Measurements from ENCODE around the gene SMOC2.

SMOC2 gene

DNA sequence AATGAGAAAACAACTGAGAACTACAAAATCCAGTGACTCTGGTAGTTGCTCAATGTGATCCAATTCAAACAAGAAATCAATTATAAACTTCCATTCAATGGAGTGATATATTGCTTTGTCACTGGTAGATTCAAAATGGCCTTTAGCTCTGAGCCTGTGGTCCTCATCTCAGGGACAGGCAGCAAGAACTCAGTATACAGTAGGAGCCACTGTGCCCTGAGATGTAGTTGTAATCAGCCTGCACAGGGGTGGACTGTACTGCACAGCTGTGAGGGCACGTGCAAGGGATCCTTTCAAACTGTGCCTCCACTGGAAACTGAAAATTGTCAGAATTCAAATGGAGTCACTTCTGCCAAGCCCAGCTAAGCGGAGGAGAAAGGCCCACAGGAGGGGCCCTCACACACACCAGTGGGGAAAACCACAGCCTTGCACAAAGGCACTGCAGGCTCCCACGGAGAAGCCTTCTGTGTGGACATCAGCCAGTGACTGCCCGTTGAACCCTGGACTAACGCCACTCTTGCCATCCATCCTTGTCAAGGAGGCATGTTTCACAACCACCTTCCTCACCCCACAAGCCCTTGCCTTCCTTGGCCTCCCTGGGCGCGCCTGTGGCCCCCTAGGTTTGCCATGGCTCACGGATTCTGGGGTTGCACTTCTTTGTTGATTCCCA is 186.7 kb downstream of the SMOC2 start:
- DNase-seq (ENCODE audit: low spot score), result no peak

DNA sequence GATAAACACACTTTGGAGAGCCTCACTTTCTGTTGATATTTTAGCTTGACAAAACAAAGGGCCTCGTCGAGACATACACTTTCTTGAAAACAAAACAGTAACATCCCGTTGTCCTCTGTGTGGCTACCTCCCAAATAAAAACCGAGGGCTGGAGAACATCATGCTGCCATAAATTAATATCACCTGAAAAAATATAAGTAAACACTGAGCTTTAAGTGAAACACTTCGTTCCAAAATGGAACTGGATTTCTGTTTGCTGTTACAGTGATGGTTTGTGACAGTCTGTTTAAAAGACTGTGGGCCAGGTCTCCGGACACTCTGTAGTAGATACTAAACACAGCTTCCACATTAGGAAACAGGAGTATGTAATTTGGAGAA is 187.2 kb downstream of the SMOC2 start:
- no peak for DNase-seq (ENCODE audit: low spot score)

DNA sequence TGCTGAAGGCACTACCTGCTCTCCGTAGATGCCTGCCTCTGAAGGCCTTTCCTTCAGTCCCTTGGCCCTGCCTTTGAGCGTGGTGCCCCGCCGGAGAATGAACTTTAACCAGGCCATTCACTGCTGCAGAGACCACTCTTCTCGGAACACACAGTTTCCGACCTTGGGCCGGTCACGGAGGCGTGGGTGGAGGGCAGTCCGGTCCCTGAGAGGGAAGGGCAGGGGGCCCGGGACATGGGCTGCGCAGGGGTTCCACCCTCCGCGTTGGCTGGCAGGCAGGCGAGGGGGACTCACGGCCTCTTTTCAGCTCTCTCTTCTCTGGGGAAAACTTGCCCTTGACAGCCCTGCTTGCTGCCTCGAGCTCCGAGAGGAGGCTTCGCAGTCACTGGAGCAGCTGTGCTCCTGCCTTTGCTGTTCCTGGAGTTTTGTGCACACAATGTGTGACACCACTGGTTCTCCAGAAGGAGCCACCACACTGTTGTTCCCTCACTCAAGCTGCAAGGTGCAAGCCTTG is 187.8 kb downstream of the SMOC2 start:
- DNase-seq (ENCODE audit: low spot score), result no peak

DNA sequence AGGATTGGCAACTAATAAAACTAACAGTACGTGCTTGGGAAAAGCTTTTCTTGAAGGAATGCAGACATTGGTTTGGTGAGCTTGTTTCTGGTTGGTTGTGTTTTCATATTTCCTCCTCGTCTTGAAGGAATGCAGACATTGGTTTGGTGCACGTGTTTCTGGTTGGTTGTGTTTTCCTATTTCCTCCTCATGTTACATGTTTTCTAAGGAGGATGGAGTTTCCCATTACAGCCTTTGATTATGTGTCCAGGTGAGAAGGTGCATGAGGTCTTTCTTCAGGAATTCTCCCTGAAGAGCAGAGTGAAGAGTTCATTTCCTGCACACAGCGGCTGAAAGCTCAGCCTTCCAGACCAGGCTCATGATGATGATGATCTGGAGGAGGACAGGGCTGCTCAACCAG is 190.6 kb downstream of the SMOC2 start:
- DNase-seq (ENCODE audit: low spot score), result no peak

DNA sequence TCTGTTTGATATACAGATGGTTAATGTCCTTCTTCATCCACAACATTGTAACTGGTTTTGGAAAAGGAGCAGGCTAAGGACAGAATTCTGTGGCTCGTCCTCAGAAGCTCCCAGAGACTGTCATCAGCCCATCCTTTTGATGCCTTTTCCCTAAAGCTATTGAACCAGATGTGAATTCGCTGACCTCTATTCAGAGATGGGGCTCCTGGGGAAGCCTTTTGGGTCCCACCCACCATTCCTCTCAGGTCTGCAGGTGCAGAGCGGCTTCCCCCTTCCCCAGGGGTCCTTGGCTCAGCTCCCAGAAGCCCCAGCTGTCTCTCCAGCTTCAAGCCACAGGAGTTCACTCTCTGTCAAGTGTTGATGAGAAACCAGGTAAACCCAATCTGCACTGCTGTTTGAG is 191.7 kb downstream of the SMOC2 start:
- no peak for DNase-seq (ENCODE audit: low spot score)

DNA sequence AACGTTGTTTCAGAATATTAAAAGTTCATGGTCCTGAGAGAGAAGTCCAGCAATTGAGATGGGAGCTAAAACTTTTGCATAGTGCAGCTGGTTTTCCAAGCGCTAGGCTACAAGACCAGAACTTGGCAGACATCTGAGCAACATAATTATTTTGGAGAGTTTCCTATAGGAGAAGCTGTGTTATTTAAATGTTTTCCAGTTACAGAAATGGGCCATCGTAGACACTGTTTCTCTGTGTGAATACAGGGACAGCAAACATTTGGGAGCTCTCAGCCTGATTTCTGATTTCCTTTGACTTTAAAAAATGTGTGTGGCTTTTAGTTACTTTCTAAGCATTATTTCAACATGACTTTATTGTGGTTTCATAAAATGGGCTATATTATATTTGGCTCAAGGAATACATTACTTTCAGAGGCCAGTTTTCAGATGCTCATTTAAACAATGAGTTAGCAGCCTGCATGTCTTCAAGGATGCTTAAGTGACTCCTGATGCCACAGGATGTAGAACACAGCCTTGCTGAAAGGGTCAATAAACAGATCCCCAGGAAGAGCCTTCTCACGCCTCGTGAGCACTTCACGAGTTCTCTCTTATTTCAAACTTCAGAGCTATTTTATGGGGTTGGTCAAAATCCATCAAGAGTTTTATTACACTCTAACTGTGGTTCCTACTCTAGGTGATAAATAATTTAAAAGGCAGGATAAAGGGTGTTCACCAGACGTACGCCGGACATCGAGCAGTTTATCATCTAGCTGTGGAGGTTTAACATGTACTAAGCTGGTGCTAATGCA is 193.8 kb downstream of the SMOC2 start:
- DNase-seq (ENCODE audit: low spot score), result no peak

DNA sequence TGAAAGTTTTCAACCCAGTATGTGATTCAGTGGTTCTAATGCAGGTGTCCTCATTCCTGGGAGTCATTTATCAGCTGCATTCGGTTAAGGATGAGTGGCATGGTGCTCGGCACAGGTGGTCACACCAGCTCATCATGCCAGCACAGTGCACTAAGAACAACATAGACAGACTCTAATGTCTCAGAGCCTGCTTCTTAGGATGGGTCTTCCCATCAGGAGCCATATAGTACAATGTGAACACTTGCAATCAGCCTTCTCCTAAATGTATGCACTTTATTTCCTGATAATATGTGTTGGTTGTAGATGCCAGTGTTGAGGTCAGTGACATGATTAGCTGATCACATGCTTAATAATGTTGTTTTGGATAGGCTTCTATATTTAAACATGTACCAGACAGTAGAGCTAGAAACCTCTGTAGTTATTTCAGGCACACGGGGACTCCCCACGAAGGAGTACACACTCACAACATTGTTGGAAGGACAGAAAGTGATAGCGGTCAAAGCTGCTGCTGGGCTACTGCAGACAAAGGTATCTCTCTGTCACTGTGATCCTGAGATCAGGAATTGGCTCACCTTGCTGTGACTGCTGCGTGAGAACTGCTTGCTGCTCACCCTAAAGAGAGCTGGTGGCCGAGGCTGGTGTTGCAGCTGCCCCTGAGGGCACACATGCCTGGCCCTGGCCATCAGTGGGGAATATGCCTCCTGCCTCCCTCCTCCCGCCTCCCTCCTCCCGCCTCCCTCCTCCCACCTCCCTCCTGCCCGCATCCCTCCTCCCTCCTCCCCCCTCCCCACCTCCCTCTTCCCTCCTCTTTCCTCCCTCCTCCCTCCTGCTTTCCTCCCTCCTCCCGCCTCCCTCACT is 195.4 kb downstream of the SMOC2 start:
- peak; percentile 25 for DNase-seq (ENCODE audit: low spot score)

DNA sequence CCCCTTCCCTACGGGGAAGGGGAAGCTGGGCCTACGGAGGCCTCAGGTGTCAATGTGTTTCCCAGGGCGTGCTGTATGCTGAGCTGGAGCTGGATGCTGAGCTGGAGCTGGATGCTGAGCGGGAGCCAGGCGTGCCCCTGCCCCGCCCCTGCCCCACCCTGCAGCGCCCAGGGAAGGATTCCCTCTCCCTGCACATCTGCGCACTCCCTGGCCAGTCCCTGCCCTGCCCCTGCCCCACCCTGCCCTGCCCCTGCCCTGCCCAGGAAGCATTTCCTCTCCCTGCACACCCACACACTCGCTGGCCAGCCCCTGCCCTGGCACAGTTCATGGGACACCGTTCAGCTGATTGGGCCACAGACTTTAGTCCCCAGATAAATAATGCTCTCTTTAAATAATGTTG is 196.8 kb downstream of the SMOC2 start:
- peak; percentile 80 for DNase-seq (ENCODE audit: low spot score)

DNA sequence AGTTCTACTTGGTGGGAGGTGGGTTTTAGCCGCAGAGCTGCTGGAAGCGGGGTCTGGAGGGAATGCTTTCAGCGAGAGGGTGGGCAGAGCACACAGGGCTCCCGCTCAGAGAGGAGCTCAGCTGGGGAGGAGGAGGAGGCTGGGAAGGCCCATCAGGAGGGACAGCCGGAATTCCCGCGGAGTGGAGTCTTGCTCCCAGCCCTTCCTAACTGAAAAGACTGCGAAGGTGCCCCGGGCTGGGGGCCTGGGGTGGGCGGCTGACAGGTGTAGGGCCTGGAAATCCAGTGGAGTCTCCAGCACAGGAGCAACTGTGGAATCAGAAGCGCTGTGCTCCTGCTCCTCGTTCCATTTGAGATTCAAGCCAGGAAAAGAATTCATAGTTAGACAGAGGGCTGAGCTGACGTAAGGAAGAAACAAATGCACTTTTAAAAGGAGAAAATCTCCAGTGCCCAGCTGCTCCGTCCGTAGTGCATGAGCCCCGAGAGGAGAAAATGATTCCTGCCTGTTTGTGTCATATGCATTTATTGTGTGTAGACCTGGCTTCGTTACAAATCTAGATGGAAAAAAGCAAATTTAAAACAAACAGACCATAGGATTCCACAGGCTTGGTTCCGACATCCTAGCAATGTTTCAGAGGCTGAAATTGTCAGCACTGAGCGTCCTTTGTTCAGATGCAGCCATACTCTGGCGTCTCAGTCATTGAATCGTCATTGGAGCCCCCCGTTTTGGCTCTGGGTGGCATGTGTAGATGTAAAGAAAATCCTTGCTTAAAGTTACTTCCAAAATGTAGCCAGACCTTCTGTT is 197.7 kb downstream of the SMOC2 start:
- no peak for DNase-seq (ENCODE audit: low spot score)

DNA sequence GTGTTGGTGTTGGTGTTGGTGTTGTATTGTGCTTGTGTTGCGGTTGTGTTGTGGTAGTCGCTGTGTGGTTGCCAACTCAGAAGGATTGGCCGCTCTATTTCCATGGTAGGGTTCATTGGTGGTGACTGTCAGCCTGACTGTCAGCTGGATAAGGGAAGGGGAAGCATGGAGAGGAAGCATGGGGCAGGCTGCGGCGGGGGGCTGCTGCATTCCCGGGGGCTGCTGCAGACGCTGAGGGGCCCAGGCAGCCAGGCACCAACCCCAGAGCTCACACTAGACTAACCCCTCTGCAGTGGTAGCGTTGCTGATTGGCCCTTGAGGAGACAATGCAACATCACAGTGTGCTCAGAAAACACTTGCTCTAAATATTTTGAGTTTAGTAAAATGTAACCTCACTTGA is 199.2 kb downstream of the SMOC2 start:
- DNase-seq (ENCODE audit: low spot score), result no peak

DNA sequence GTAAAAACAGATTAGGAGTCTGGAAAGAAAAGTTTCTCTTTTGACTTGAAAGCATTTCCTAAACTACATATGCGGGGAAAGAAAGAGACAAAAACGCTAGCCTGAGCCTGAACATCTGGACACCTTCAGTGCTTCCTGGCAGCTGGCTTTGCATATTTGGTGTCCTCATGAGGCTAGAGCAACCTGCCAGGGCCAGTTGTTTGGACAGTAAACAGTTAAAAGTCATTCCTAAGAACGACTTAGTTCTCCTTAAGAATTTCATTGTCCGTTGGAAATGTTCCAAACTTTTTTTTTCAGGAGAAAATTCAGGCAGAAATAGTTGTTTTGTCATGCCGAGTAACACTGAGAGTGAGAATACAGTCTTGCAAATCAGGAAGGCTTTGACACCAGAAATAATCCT is 199.8 kb downstream of the SMOC2 start:
- no peak for DNase-seq (ENCODE audit: low spot score)

DNA sequence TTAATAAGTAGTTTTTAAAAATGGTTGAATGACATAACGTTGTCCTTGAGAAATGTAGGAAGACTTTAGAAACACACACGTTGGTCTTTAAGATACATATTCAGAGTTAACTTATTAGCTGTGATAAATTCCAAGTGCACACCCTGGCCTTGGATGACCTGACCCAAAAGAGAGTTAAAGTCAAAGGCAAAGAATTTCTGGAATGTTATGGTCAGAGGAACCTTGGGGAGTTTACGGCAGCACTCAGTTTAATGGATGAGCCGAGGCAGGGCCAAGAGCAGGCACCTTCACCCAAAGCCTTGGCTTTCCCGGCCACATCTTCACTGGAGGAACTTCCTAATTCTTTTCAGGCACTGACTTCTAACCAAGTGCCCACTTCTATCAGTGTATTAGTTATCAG is 200.5 kb downstream of the SMOC2 start:
- DNase-seq (ENCODE audit: low spot score), result peak; percentile 23

DNA sequence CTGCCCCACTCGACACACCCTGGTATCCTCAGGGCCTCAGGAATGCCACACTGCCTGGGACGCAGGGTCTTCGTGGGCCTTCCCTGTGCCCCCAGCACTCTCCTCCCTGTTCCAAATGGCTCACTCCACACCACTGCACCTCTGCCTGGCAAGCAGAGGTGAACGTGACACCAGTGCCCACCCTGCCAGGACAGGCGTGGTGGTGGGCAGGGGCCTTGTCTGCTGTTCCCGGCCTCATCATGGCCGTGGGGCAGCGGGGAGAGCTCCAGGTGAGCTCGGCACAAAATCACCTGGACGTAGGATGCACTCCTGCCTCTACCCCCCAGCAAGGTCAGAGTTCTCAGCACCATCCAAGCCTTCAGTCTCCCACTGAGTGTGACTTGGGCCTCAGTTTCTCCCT is 202.4 kb downstream of the SMOC2 start:
- no peak for DNase-seq (ENCODE audit: low spot score)

DNA sequence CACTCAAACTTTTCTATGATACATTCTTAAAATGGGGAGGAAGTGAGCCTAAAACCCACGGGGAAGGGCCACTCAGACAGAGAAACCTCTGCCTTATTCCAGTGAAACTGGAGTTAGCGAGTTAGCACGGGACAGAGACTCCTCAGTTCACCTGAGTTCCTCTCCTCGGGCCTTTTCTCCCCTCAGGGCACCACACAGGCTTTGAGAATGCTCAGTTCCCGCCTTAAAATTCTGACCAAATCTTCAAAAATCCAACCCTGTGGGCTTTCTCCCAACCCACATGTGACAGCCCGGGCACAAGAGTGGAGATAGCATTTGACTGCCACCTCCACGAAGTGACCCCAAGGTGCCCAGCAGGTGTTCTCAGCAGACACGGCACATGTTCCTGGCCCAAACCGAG is 204.3 kb downstream of the SMOC2 start:
- no peak for DNase-seq (ENCODE audit: low spot score)

DNA sequence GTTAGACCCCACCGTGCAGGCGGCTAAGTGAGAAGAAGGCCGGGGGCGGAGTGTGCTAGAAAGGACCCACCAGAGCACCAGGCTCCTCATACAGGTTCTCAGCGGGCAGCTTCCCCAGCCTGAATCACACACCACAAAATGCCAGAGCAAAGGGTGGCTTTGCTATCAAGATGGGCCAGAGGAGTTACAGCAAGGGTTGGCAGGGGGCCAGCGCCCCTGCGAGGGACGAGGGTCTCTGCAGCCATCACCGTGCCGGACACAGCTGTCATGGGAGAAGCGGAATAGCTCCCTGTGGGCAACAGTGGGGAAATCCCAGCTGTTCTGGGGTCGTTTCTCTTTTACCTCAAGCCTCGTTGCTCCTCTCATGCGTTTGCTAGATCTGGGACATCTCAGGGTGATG is 206.3 kb downstream of the SMOC2 start:
- no peak for DNase-seq (ENCODE audit: low spot score)

DNA sequence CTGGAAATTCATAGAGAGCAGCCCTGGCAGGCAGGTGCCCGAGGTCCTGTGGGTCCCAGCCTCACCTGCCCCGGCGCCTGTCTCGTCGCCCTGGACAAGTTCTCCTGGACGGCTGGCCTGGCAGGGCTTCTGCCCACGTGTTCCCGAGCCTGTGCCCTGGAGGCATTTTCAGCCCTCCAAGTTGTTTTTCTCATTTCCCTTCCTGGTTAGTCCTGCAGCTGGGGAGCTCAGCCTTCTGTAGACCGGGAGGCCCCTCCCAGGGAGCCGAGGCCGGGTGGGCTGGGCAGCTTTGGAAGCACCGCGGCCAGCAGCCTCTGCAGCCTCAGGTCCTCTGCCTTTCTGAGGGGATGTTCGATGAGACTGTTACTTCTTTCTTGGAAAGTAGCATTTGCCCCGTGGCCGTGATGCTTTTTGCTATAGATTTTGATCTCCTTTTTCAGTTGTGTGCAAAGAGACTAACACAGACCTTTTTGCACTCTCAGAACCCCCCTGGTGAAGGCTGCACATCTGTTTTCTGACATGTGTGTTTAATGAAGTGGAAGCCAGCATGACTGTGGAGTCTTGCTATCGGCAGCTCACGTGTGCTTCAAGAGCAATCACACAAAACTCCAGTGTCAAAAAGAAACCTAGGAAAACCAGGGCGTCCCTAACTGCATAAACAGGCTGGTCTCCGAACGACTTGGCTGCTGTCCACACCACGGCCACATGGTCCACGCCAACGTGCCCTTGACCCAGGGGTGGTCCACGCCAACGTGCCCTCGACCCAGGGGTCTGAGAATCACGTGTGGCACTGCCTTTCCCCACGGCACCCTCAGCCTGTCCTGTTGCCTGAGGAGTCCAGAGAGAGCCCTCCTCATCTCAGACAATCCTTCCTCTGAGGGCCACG is 207.5 kb downstream of the SMOC2 start:
- DNase-seq (ENCODE audit: low spot score), result no peak

DNA sequence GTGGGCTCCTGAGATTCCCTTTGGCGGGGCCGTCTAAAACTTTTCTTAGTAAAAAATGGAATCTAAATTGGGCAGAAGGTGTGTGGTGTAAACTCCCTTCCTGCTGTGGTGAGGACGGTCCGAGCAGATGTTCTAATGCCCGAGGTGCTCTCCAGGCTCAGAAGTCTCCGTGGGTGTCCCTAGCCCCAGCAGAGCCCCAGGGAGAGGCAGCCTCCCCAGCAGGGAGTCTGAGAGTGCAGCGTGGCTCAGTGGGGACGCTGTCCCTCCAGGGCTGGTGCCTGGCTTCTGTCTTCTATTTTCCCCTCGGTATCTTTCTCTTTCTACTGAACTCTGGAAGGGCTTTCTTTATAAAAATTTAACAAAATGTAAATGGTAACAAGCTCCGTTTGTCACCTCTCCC is 208.2 kb downstream of the SMOC2 start:
- DNase-seq (ENCODE audit: low spot score), result no peak

DNA sequence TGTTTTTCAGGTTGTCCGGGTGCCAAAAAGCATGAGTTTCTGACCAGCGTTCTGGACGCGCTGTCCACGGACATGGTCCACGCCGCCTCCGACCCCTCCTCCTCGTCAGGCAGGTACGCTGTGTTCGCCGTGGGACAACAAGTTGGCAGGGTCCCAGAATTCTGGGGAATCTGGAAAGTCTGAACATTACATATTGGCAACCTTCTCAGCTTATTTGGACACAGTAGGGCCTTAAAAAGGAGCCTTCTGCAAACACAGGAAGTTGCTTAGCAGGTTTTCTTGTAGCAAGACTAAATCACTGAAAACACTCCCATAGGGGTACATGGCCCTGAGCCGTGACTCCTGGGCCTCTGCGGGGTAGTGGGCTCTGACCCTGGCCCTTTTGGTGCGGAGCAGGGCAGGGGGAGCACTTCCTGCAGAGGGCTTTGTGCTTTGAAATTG is 209.7 kb downstream of the SMOC2 start:
- no peak for DNase-seq (ENCODE audit: low spot score)

DNA sequence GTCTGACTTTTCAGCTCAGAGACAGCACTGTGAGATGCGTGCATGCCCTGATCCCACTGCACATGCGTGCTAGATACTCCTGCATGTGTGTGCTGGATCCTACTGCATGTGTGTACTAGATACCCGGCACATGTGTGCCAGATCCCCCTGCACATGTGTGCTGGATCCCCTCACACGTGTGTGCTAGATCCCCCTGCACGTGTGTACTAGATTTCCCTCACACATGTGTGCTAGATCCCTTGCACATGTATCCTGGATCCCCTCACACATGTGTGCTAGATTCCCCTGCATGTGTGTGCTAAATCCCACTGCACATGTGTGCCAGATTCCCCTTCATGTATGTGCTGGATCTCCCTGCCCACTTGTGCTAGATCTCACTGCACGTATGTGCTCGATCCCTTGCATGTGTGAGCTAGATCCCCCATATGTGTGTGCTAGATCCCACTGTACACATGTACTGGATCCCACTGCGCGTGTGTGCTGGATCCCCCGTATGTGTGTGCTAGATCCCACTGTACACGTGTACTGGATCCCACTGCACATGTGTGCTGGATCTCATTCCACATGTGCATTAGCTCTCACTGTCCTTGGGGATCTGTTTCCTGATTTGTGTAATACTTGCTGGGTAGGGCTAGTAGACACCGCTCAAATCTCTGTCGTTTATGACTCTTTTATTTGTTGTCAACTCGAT is 214.6 kb downstream of the SMOC2 start:
- DNase-seq (ENCODE audit: low spot score), result no peak

DNA sequence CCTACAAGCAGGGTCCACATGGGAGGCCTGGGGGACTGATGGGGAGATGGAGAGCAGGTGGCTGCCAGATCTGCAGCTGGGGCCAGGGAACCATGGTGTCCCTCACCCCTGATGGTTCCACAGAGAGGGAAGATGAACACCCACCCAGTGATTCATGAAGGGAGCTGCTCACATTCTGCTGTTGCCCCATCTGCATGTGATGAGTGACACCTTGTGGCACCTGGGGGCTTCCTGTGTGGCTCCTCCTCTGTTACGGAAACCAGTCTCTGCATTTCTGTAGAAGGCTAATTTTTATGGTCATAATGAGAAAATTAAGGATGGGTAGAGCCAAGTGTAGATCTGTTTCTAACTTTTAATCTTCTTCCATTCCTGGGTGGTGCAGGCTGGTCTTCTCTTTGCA is 217.1 kb downstream of the SMOC2 start:
- no peak for DNase-seq (ENCODE audit: low spot score)
